HepG2 (cell line): ENCODE data around the gene RUNX3. TPM values are rescaled to one million over a fixed set of nuclear protein-coding genes. Genes with fewer than 3 reads are reported as not detected.

Experiments
- CAMTA2 ChIP-seq: sonication (generic); formaldehyde crosslinking; IDR thresholded peaks from 2 replicates; pipeline ENCODE4 v1.4.0; 2020; ENCODE audit warnings: mild to moderate bottlenecking, missing genetic modification reagents, borderline replicate concordance
- HNRNPL ChIP-seq: fragments of 200-400 bp; formaldehyde crosslinking; IDR thresholded peaks from 2 replicates; pipeline ENCODE4 v1.6.1; 2017; ENCODE audit warnings: mild to moderate bottlenecking, low read depth, low read length
- MAZ ChIP-seq, 2 experiments: sonication (generic) in 1 of 2; formaldehyde crosslinking in 1 of 2; IDR thresholded peaks; 2 replicates each; pipeline versions ENCODE4 v1.5.0 to v1.6.1; 2012 to 2020; ENCODE audit warnings: low read depth in 2 of 2, mild to moderate bottlenecking in 2 of 2, borderline replicate concordance in 1 of 2, improper control_type of control experiment in 1 of 2, low read length in 1 of 2, missing genetic modification reagents in 1 of 2, moderate library complexity in 1 of 2
- POLR2A ChIP-seq, 2 experiments: IDR thresholded peaks; 2 replicates each; pipeline ENCODE4 v1.6.1; 2011; ENCODE audit warnings: low read depth in 2 of 2, low read length in 2 of 2, mild to moderate bottlenecking in 1 of 2, moderate library complexity in 1 of 2; ENCODE audit not compliant: insufficient read depth in 1 of 2
- SETDB1 ChIP-seq: sonication (generic); formaldehyde crosslinking; IDR thresholded peaks from 2 replicates; pipeline ENCODE4 v1.5.1; 2020; ENCODE audit warnings: missing genetic modification reagents, mild to moderate bottlenecking, borderline replicate concordance
- SMARCE1 ChIP-seq: fragments of 450-650 bp; IDR thresholded peaks from 2 replicates; pipeline ENCODE4 v1.6.1; 2017; ENCODE audit warnings: borderline replicate concordance
- TAF1 ChIP-seq: sonication (generic); formaldehyde crosslinking; IDR thresholded peaks from 2 replicates; pipeline ENCODE4 v1.4.0; 2020; ENCODE audit warnings: missing genetic modification reagents
- polyA plus RNA-seq, 8 experiments: library from polyadenylated mRNA; depleted of rRNA in 3 of 8; stranded (reverse) in 7 of 8; unstranded in 1 of 8; fragments of >200 nt; fragmentation: Illumina TruSeq in 4 of 8; extraction: Trizol in 4 of 8; gene quantifications; 2 replicates each; pipeline versions ENCODE4 v1.2.1 to v1.2.3, GENCODE V29; 2011 to 2016; ENCODE audit warnings: low read depth in 4 of 8, missing spikeins in 1 of 8, mixed read lengths in 1 of 8; ENCODE audit not compliant: insufficient read depth in 1 of 8
- total RNA-seq, 5 experiments: library from RNA; depleted of rRNA; stranded (reverse); fragments of >200 nt; fragmentation: Illumina TruSeq; extraction: Trizol; gene quantifications; 2 replicates each; pipeline ENCODE4 v1.2.3, GENCODE V29; 2016; ENCODE audit warnings: low read depth in 1 of 5
- TF ChIP-seq, protein P1 (sequence below): sonication (generic); formaldehyde crosslinking; IDR thresholded peaks from 2 replicates; pipeline ENCODE4 v1.4.0; 2020; ENCODE audit warnings: missing genetic modification reagents, borderline replicate concordance
- TF ChIP-seq, protein P2 (sequence below): sonication (generic); formaldehyde crosslinking; IDR thresholded peaks from 2 replicates; pipeline ENCODE4 v1.4.0; 2020; ENCODE audit warnings: mild to moderate bottlenecking, missing genetic modification reagents
- TF ChIP-seq, protein P3 (sequence below): sonication (generic); formaldehyde crosslinking; IDR thresholded peaks from 2 replicates; pipeline ENCODE4 v1.8.0; 2022; ENCODE audit warnings: mild to moderate bottlenecking, missing genetic modification reagents, moderate library complexity
- TF ChIP-seq, protein P4 (sequence below): sonication (generic); formaldehyde crosslinking; IDR thresholded peaks from 2 replicates; pipeline ENCODE4 v1.4.0; 2020; ENCODE audit warnings: missing genetic modification reagents, borderline replicate concordance
- TF ChIP-seq, protein P5 (sequence below): fragments of 450-650 bp; IDR thresholded peaks from 2 replicates; pipeline ENCODE4 v1.6.1; 2016

Gene RUNX3
- total and polyA plus RNA-seq, 2 of the 13 experiments (the other 11 are each of a cell fraction or from before 2014, with no cell fraction given), result 0.04 to 0.22 TPM

DNA sequence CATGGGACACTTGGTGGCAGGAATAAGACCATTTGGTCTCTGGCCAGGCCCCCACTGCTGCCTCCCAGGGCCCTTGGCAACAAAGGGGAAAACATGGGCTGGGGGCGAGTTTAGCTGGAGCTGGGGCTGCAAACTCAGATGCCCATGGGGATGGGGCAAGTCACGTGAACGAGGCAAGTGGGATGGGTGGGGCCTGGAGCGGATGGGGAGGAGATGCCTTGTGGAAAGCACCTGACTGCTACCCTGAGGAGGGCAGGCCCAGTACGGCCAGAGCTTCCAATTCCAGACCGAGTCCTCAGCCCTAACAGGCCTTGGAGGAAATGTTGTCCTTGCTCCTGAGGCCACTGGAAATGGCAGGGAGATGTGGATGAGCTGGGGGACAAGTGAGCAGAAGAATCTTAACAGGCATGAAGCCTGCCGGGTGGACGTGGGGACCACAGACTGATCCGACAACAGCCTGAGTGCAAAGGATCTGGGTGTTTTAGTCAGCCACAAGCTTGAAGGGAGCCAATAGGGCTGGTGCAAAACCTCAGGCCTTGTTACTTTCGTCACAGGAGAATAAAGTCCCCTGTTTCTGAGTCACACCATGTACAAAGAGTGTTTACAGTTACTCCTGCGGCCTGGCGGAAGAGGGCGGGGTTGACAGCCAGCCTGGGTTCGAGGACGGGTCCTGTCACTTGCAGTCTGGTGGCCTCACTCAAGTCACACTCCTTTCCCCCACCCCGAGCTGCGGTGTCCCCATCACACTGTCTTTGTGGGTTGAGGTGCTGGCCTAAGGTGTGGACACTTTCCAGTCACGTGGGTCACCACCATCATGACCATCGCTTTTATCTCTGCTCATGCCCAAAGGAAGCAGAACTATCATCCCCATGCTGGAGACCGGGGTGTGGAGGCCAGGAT, 19.1 kb downstream of the RUNX3 start (continued):
- TF ChIP-seq HNRNPL, result no peak
- TF ChIP-seq, protein P1, sequence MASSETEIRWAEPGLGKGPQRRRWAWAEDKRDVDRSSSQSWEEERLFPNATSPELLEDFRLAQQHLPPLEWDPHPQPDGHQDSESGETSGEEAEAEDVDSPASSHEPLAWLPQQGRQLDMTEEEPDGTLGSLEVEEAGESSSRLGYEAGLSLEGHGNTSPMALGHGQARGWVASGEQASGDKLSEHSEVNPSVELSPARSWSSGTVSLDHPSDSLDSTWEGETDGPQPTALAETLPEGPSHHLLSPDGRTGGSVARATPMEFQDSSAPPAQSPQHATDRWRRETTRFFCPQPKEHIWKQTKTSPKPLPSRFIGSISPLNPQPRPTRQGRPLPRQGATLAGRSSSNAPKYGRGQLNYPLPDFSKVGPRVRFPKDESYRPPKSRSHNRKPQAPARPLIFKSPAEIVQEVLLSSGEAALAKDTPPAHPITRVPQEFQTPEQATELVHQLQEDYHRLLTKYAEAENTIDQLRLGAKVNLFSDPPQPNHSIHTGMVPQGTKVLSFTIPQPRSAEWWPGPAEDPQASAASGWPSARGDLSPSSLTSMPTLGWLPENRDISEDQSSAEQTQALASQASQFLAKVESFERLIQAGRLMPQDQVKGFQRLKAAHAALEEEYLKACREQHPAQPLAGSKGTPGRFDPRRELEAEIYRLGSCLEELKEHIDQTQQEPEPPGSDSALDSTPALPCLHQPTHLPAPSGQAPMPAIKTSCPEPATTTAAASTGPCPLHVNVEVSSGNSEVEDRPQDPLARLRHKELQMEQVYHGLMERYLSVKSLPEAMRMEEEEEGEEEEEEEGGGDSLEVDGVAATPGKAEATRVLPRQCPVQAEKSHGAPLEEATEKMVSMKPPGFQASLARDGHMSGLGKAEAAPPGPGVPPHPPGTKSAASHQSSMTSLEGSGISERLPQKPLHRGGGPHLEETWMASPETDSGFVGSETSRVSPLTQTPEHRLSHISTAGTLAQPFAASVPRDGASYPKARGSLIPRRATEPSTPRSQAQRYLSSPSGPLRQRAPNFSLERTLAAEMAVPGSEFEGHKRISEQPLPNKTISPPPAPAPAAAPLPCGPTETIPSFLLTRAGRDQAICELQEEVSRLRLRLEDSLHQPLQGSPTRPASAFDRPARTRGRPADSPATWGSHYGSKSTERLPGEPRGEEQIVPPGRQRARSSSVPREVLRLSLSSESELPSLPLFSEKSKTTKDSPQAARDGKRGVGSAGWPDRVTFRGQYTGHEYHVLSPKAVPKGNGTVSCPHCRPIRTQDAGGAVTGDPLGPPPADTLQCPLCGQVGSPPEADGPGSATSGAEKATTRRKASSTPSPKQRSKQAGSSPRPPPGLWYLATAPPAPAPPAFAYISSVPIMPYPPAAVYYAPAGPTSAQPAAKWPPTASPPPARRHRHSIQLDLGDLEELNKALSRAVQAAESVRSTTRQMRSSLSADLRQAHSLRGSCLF (CRISPR knock-in tag), result no peak
- TF ChIP-seq, protein P2, sequence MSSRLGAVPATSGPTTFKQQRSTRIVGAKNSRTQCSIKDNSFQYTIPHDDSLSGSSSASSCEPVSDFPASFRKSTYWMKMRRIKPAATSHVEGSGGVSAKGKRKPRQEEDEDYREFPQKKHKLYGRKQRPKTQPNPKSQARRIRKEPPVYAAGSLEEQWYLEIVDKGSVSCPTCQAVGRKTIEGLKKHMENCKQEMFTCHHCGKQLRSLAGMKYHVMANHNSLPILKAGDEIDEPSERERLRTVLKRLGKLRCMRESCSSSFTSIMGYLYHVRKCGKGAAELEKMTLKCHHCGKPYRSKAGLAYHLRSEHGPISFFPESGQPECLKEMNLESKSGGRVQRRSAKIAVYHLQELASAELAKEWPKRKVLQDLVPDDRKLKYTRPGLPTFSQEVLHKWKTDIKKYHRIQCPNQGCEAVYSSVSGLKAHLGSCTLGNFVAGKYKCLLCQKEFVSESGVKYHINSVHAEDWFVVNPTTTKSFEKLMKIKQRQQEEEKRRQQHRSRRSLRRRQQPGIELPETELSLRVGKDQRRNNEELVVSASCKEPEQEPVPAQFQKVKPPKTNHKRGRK (CRISPR knock-in tag), result no peak
- peak in 1 of 2 experiments; percentile 82; a peak in 2 of 4 replicates for TF ChIP-seq POLR2A (IDR thresholded peaks at IDR 0.05; ENCODE audit: insufficient read depth in 1 of 2, low read depth in 2 of 2, low read length in 2 of 2)
- no peak for TF ChIP-seq SETDB1
- TF ChIP-seq, protein P3, sequence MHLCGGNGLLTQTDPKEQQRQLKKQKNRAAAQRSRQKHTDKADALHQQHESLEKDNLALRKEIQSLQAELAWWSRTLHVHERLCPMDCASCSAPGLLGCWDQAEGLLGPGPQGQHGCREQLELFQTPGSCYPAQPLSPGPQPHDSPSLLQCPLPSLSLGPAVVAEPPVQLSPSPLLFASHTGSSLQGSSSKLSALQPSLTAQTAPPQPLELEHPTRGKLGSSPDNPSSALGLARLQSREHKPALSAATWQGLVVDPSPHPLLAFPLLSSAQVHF (CRISPR knock-in tag), result no peak
- peak; percentile 63; the same call in 1 of the 2 replicates for TF ChIP-seq TAF1 (CRISPR knock-in tag)
- TF ChIP-seq, protein P4, sequence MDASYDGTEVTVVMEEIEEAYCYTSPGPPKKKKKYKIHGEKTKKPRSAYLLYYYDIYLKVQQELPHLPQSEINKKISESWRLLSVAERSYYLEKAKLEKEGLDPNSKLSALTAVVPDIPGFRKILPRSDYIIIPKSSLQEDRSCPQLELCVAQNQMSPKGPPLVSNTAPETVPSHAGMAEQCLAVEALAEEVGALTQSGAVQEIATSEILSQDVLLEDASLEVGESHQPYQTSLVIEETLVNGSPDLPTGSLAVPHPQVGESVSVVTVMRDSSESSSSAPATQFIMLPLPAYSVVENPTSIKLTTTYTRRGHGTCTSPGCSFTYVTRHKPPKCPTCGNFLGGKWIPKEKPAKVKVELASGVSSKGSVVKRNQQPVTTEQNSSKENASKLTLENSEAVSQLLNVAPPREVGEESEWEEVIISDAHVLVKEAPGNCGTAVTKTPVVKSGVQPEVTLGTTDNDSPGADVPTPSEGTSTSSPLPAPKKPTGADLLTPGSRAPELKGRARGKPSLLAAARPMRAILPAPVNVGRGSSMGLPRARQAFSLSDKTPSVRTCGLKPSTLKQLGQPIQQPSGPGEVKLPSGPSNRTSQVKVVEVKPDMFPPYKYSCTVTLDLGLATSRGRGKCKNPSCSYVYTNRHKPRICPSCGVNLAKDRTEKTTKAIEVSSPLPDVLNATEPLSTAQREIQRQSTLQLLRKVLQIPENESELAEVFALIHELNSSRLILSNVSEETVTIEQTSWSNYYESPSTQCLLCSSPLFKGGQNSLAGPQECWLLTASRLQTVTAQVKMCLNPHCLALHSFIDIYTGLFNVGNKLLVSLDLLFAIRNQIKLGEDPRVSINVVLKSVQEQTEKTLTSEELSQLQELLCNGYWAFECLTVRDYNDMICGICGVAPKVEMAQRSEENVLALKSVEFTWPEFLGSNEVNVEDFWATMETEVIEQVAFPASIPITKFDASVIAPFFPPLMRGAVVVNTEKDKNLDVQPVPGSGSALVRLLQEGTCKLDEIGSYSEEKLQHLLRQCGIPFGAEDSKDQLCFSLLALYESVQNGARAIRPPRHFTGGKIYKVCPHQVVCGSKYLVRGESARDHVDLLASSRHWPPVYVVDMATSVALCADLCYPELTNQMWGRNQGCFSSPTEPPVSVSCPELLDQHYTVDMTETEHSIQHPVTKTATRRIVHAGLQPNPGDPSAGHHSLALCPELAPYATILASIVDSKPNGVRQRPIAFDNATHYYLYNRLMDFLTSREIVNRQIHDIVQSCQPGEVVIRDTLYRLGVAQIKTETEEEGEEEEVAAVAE (CRISPR knock-in tag), result no peak
- no peak for TF ChIP-seq SMARCE1
- TF ChIP-seq CAMTA2 (CRISPR knock-in tag), result no peak
- TF ChIP-seq MAZ (IDR thresholded peaks at IDR 0.05; ENCODE audit: borderline replicate concordance, low read depth, low read length), result no peak
- TF ChIP-seq MAZ (CRISPR knock-in tag; IDR thresholded peaks at IDR 0.05; ENCODE audit: low read depth), result peak; percentile 83
- TF ChIP-seq, protein P5, sequence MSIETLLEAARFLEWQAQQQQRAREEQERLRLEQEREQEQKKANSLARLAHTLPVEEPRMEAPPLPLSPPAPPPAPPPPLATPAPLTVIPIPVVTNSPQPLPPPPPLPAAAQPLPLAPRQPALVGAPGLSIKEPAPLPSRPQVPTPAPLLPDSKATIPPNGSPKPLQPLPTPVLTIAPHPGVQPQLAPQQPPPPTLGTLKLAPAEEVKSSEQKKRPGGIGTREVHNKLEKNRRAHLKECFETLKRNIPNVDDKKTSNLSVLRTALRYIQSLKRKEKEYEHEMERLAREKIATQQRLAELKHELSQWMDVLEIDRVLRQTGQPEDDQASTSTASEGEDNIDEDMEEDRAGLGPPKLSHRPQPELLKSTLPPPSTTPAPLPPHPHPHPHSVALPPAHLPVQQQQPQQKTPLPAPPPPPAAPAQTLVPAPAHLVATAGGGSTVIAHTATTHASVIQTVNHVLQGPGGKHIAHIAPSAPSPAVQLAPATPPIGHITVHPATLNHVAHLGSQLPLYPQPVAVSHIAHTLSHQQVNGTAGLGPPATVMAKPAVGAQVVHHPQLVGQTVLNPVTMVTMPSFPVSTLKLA, result no peak
